Urothelium cell line (cell line): Measurements from ENCODE around the gene BRD1.
A peak's percentile ranks its signal among the peaks of the same experiment; 100 is the strongest.

Experiments
- DNase-seq: peaks from one replicate; pipeline ENCODE4 v3.0.0; 2011; ENCODE audit warnings: low spot score, mixed read lengths
- FAIRE-seq: peaks from 2 replicates; lab custom pipeline; 2011; peaks lifted over from hg19 to GRCh38; lab: Jason Lieb, UNC

BRD1 gene

GRCh38 chr22:49754696-49755630 is 72.7 kb downstream of the BRD1 start:
- FAIRE-seq: no peak
- DNase-seq: no peak

DNA sequence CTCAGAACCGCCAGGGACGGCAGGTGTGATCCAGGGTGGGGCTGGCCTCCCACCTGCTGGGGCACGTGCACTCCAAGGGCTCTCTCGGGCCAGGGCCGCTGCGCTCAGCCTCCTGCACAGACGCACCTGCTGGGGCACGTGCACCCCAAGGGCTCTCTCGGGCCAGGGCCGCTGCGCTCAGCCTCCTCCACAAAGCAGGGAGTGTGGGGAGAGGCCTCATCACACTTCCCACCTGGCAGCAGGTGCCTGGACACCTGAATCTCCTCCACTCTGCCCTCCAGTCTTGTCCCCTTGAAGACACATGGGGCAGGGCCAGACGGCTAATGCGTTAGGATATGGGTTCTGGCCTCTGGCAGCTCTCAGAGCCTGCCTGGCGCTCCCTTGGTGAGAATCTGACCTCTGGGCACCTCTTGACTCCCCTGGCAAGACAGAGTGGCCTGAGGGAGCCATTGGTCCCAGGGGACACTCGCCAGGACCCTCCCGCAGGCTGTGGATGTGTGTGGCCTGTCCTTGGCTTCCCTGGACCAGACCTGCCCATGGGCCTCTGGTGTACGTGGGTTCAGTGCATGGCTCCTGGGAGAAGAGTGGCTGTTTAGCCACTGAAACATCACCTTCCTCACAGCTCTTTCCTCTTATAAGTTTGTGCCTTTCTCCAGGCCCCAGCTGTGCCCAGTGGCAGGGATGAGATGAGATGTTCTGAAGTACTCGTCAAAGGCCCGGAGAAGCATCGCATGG is 73.5 kb downstream of the BRD1 start:
- no peak for DNase-seq
- no peak for FAIRE-seq

DNA sequence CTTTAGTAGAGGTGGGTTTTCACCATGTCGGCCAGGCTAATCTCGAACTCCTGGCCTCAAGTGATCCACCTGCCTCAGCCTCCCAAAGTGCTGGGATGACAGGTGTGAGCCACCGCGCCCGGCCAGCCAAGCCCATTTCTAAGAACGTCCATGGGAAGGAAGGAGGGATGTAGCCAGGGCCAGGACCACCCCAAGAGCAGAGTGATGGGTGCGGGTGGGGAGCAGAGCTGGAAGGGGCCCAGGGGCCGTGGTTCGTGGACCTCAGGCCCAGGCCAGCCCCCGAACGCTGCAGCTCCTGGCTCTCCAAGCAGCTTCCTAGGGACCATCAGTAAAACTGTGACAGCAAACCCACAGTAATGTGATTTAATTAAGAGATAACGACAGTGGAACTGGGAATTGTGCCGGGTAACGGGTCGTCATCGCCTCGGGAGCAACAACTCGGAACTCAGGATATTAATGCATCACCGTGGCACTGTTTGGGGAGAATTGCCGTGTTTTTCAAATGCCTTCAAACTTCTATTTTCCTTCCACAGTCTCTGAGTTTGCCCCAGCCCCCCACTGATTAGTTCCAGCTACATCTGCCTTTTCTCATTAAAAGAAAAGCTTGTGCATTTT is 74.3 kb downstream of the BRD1 start:
- FAIRE-seq: no peak

GRCh38 chr22:49752598-49753091 is 75.0 kb downstream of the BRD1 start:
- DNase-seq (no peak), FAIRE-seq (no peak)

More for the DNA sequence above, 74.3 kb downstream of the BRD1 start:
- DNase-seq: no peak

DNA sequence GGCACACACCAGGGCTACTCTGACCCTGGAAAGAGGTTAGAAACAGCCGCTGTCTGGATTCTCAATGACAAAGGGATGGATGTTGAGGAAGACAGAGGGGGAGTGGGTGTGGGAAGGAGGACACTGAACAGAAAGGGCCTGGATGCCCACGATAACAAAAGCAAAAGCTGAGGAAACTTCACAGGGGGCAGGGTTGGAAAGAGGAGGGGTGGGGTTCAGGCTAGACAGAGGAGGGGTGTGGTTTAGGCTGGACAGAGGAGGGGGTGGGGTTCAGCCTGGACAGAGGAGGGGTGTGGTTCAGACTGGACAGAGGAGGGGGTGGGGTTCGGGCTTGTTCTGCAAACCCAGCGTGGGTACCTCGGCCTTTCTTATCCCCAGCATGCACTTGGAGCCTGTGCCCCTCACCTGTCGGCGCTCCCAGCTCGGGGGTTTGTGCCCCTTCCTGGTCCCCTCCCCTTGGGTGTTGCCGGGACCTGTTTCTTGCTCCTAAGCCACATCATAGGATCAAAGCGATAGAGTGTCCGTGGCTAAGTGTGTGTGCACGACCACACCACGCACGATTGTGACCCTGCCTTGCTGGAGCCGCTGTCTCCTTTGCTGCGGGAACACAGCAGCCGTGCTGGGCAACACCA is 75.6 kb downstream of the BRD1 start:
- DNase-seq (no peak), FAIRE-seq (no peak)

DNA sequence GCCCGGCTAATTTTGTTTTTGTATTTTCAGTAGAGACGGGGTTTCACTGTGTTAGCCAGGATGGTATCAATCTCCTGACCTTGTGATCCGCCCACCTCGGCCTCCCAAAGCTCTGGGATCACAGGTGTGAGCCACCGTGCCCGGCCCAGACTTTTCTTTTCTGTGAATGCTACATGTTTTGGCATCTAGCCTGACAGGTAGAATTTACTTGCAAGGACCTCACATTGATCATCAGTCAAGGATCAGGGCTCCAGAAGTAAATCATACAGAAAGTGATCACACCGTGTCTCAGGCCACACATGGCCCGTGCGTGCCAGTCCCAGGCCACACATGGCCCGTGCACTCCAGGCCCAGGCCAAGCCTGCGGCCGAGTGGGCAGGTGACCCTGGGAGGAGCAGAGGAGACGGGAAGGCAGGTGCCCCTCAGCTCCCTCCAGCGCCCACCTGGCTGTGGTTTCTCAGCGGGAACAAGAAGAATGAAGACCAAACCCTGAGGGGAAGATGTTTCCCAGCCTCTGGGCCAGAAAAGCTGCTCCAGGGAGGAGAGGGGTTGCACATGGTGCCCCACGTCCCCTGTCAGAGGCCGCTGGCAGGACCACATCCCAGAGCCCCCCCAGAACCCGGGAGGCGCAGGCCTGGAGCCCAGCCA is 76.2 kb downstream of the BRD1 start:
- FAIRE-seq: no peak

GRCh38 chr22:49749885-49750510 is 77.7 kb downstream of the BRD1 start:
- FAIRE-seq (peak; percentile 35), DNase-seq (no peak)

More for the DNA sequence above, 76.2 kb downstream of the BRD1 start:
- no peak for DNase-seq

- FAIRE-seq: no peak
These were observed 78.4 kb downstream of the BRD1 start for GRCh38 chr22:49749227-49749626.

GRCh38 chr22:49748514-49748913 is 79.2 kb downstream of the BRD1 start:
- DNase-seq (no peak), FAIRE-seq (no peak)

More at GRCh38 chr22:49749227-49749626, 78.4 kb downstream of the BRD1 start:
- no peak for DNase-seq

DNA sequence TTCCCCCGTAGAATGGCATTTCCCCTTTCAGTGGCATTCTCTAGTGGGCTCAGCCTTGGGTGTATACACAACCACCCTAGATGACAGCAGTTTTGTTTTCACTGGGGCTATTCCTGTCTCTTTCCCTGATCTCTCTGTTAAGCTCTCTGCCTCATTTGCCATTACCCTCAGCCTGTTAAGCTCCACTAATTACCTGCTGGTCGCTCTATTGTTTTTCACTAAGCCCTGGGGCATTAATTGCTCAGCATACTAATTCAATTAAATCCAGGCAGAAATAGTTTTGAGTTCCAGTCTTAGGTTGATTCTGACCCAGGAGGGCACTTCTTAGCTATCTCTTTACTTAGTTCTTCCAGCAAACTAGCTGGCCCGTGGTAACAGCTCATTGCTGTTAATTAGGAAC is 80.0 kb downstream of the BRD1 start:
- no peak for DNase-seq
- no peak for FAIRE-seq

- DNase-seq (no peak), FAIRE-seq (no peak)
These were observed 80.5 kb downstream of the BRD1 start for GRCh38 chr22:49747130-49747529.

GRCh38 chr22:49746065-49746464 is 81.6 kb downstream of the BRD1 start:
- no peak for DNase-seq
- no peak for FAIRE-seq

DNA sequence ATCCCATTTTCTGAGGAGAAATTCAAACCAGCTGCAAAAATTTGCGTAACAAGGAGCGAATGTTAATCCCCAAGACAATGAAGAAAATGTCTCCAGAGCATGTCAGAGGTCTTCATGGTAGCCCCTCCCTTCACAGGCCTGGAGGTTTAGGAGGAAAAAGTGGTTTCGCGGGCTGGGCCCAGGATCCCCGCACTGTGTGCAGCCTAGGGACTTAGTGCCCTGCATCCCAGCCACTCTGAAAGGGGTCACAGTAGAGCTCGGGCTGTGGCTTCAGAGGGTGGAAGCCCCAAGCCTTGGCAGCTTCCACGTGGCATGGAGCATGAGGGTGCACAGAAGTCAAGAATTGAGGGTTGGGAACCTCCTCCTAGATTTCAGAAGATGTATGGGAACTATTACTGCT is 87.4 kb downstream of the BRD1 start:
- DNase-seq: no peak
- FAIRE-seq: no peak

DNA sequence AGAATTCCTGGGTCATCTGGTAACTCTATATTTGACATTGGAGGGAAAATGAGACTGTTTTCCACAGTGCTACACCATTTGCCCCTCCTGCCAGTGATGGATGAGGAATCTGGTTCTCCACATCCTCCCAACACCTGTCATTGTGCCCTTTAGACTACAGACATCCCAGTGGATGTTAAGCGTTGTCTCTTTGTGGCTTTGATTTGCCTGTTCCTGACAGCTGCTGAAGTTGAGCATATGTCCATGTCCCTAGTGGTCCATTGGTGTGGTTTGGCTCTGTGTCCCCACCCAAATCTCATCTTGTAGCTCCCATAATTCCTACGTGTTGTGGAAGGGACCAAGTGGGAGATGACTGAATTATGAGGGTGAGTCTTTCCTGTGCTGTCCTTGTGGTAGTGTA is 88.5 kb downstream of the BRD1 start:
- DNase-seq (no peak), FAIRE-seq (peak; percentile 5)

DNA sequence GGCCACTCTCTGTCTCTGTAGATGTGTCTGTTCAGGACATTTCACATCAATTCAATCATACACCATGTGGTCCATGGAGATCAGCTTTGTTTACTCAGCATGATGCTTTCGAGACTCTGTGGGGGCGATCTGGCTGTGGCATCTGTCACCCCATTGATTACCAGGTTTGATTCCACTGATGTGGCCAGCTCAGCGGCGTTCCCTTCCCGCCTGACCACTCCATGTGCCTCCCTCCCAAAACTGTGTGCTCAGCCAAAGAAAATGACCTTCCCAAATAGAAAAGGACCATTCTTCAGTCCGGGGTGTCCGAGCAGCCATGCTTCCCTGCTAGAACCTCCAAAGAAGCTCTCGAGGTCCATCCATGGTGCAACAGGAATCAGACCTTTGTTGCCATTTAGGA is 89.1 kb downstream of the BRD1 start:
- FAIRE-seq (no peak), DNase-seq (no peak)

- FAIRE-seq (no peak), DNase-seq (no peak)
These were observed 89.7 kb downstream of the BRD1 start for GRCh38 chr22:49738006-49738405.

DNA sequence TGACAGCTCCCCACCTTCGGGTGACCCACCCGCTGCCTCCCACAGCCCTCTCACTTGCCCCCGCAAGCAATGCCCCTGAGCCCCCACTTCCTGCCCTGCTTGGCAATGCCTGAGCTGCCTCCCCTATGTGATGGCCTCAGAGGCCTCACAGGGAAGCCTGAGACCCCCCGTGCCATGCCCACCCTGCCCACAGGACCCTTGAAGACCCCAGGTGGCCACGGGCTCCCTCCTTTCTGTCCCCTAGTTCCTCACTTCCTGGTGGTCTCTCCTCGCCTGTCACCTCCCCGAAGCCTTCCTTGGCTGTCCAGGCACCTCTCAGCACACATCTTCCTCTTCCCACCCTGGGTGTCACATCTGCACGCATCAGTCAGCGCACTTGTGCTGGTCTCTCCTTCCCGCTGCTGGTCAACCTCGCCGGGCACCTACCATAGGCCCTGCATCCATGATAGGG is 90.5 kb downstream of the BRD1 start:
- no peak for FAIRE-seq
- no peak for DNase-seq

GRCh38 chr22:49736538-49736937 is 91.1 kb downstream of the BRD1 start:
- no peak for FAIRE-seq

GRCh38 chr22:49735901-49736421 is 91.7 kb downstream of the BRD1 start:
- FAIRE-seq (no peak), DNase-seq (no peak)

More at GRCh38 chr22:49736538-49736937, 91.1 kb downstream of the BRD1 start:
- no peak for DNase-seq
